Heart left ventricle (tissue), 13 donors: ENCODE results near the gene ABLIM1.

Experiments used
- POLR2A ChIP-seq, 2 donors: fragments of 450-650 bp; IDR thresholded peaks; one replicate each; pipeline ENCODE4 v1.6.1; 2017; ENCODE audit warnings: antibody characterized with exemption in 2 of 2, mild to moderate bottlenecking in 2 of 2, moderate library complexity in 2 of 2
- TF ChIP-seq, protein P1 (sequence below), 12 donors: fragments of 200-600 bp; sonication (generic) in 4 of 12; IDR thresholded peaks; one replicate each; pipeline versions ENCODE4 v1.5.0 to v1.8.0; 2018 to 2022; ENCODE audit warnings: antibody characterized with exemption in 12 of 12, mild to moderate bottlenecking in 5 of 12
- donor health status: ischemic (EF 13 %, LVEDD 7.1; RV severe dilation, severe dysfunction).
- donor health status: DM: no; HTN: yes; CAD: no.
- donor health status: DM: no; HTN: no; CAD: no.
- donor health status: ischemic (EF 25% LVEDD 6.9; RV normal size, moderate dysfunction).
- donor health status: ischemic (EF 25% LVEDD 5.7; RV mildly dilated, moderate dysfunction).
- donor health status: ischemic (EF 35%, LVEDD 5.7; RV mildly dilated, moderate dysfunction).
- donor health status: nonischemic (EF 11% LVEDD 7.7; RV severe dilation, severe dysfunction).
- donor health status: DM: yes; HTN: yes; CAD: no.
- donor health status: PGD.
- donor health status: ischemic (EF 29% LVEDD 5.4; RV normal size, mild dysfunction).
- donor health status: nonischemic (EF 23%, LVEDD 6.1; RV moderate dilation, normal function).

DNA sequence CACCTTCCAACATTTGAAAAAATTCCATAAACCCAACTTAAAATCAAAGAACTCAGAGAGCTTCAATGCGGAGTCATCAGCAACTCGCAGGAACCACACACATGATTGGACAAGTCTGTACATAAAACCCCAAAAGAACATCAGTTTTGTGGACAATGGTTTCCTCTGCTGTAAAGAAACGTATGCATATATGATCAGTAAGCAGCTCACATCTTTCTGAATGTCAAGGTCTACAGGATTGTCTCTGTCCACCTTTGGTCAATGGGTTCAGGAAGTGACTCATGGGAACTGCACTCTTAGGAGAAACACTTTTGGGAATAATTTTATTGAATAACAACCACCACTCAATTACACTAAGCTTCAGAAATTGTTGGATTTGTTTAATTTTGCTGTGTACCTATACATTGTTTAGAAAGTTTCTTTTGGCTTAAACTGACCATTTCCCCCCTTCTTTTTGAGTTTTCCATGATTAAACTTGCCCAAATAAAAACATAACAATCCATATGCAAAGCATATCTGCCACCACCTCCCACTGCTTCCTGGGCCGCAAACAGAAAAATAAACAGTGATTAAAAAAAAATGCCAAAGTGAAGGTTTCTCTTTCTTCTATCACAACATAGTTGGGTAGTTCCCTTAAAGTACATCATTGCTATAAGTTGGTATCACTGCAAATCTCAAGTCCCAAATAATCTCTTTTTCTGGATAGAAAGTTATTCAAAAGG lies 226.5 kb downstream of the ABLIM1 start:
- no peak for TF ChIP-seq POLR2A (IDR thresholded peaks at IDR 0.05)
- TF ChIP-seq, protein P1, sequence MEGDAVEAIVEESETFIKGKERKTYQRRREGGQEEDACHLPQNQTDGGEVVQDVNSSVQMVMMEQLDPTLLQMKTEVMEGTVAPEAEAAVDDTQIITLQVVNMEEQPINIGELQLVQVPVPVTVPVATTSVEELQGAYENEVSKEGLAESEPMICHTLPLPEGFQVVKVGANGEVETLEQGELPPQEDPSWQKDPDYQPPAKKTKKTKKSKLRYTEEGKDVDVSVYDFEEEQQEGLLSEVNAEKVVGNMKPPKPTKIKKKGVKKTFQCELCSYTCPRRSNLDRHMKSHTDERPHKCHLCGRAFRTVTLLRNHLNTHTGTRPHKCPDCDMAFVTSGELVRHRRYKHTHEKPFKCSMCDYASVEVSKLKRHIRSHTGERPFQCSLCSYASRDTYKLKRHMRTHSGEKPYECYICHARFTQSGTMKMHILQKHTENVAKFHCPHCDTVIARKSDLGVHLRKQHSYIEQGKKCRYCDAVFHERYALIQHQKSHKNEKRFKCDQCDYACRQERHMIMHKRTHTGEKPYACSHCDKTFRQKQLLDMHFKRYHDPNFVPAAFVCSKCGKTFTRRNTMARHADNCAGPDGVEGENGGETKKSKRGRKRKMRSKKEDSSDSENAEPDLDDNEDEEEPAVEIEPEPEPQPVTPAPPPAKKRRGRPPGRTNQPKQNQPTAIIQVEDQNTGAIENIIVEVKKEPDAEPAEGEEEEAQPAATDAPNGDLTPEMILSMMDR (IDR thresholded peaks at IDR 0.05), result no peak
